ENCODE results near the gene SGTA. TPM values are rescaled to one million over a fixed set of nuclear protein-coding genes. Genes with fewer than 3 reads are reported as not detected.

SGTA gene
- total RNA-seq, 1 donor: 39.4 TPM

DNA sequence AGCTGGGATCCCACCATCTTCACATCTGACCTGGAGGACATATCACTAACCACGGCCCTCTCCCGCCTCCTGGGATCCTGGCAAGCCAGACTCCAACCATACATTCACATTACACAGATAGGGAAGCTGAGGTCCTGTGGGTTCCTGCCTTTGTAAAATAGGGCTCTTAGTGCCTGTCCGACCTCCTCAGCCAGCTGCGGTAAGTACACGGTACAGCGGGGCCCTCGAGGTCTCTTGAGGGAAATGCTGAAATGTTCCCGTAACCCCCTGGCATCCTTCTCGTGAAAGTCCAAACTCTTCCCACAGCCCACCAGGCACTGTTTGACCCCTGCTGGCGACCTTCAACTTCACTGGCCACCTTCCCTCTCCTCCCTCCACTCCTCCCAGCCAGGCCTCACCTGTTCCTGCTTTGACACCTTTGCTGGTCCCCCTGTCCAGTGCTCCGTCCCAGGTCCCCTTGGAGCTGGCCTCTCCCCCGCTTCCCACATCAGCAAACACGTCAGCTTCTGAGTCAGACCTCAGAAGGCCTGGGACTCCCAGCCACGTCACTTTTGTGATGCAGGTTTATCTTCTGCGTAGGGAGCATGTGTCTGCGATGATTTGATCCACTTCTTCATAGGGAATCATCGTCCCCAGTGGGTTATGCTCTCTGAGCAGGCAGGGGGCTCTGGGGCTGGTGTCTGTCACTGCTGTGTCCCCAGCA lies 71.8 kb downstream of the SGTA start:
- TF ChIP-seq, protein P1, sequence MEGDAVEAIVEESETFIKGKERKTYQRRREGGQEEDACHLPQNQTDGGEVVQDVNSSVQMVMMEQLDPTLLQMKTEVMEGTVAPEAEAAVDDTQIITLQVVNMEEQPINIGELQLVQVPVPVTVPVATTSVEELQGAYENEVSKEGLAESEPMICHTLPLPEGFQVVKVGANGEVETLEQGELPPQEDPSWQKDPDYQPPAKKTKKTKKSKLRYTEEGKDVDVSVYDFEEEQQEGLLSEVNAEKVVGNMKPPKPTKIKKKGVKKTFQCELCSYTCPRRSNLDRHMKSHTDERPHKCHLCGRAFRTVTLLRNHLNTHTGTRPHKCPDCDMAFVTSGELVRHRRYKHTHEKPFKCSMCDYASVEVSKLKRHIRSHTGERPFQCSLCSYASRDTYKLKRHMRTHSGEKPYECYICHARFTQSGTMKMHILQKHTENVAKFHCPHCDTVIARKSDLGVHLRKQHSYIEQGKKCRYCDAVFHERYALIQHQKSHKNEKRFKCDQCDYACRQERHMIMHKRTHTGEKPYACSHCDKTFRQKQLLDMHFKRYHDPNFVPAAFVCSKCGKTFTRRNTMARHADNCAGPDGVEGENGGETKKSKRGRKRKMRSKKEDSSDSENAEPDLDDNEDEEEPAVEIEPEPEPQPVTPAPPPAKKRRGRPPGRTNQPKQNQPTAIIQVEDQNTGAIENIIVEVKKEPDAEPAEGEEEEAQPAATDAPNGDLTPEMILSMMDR (IDR thresholded peaks at IDR 0.05; ENCODE audit: insufficient read depth, low read length): no peak
- no peak overlapping the region for H3K4me3 ChIP-seq (ENCODE audit: low read depth, low read length)
- peak; percentile 29 for DNase-seq (ENCODE audit: low read depth)

DNA sequence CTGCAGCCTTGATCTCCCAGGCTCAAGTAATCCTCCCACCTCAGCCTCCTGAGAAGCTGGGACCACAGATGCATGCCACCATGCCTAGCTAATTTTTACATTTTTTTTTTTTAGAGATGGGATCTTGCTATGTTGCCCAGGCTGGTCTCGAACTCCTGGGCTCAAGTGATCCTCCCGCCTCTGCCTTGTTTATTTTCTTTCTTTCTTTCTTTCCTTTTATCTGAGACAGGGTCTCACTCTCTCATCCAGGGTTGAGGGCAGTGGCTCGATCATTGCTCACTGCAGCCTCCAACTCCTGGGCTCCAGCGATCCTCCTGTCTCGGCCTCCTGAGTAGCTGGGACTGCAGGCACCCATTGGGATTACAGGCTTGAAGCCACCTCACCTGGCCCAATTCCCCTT lies 76.8 kb downstream of the SGTA start:
- DNase-seq (ENCODE audit: low read depth): no peak
- TF ChIP-seq, protein P1 (IDR thresholded peaks at IDR 0.05; ENCODE audit: insufficient read depth, low read length): no peak
- H3K4me3 ChIP-seq (ENCODE audit: low read depth, low read length): no peak overlapping the region

Other genes starting within 250 kb of the SGTA start
- 0.45 and 0.65 TPM in 2 replicates for gene GNG7, start 80.6 kb downstream of the SGTA start, total RNA-seq (ENCODE audit: low replicate concordance)
- 3.9 and 14.9 TPM in 2 replicates for gene DIRAS1, start 61.9 kb downstream of the SGTA start, total RNA-seq (ENCODE audit: low replicate concordance)
- 28.4 and 47.8 TPM in 2 replicates for gene SLC39A3, start 43.3 kb downstream of the SGTA start, total RNA-seq (ENCODE audit: low replicate concordance)
- 46.4 and 70.0 TPM in 2 replicates for gene THOP1, start 2.2 kb upstream of the SGTA start, total RNA-seq (ENCODE audit: low replicate concordance)
- gene ZNF554, start 36.6 kb upstream of the SGTA start, total RNA-seq (ENCODE audit: low replicate concordance): 3.2 and 13.5 TPM in 2 replicates
- gene ZNF555, start 58.2 kb upstream of the SGTA start, total RNA-seq (ENCODE audit: low replicate concordance): 5.9 and 7.0 TPM in 2 replicates
- gene ZNF556, start 84.1 kb upstream of the SGTA start, total RNA-seq (ENCODE audit: low replicate concordance): 0.08 TPM in 1 of 2 replicates, not detected in the other
- 3.4 and 4.8 TPM in 2 replicates for gene ZNF57, start 117.7 kb upstream of the SGTA start, total RNA-seq (ENCODE audit: low replicate concordance)
- gene ZNF77, start 161.7 kb upstream of the SGTA start, total RNA-seq (ENCODE audit: low replicate concordance): 5.5 and 7.8 TPM in 2 replicates
- gene TLE6, start 194.3 kb upstream of the SGTA start, total RNA-seq (ENCODE audit: low replicate concordance): 0.18 TPM in 1 of 2 replicates, not detected in the other
- 5.2 and 12.8 TPM in 2 replicates for gene TLE2, start 246.0 kb upstream of the SGTA start, total RNA-seq (ENCODE audit: low replicate concordance)